H9 (cell line): ENCODE data around the gene ZNF407. TPM values are rescaled to one million over a fixed set of nuclear protein-coding genes. Genes with fewer than 3 reads are reported as not detected.

Source experiments
- DNase-seq: peaks from one replicate; pipeline ENCODE4 v3.0.0-alpha.2; 2017
- H2AFZ ChIP-seq: one replicate; pipeline ENCODE4 v1.6.1; 2013; ENCODE audit warnings: mild to moderate bottlenecking, low read length, control low read depth, moderate library complexity
- H2AK5ac ChIP-seq: 2 replicates; pipeline ENCODE4 v1.6.1; 2013; ENCODE audit warnings: low read length, control low read depth, mixed read lengths; ENCODE audit not compliant: insufficient read length
- H2BK120ac ChIP-seq: one replicate; pipeline ENCODE4 v1.6.1; 2013; ENCODE audit warnings: low read depth, mild to moderate bottlenecking, low read length, control low read depth, inconsistent platforms; ENCODE audit not compliant: poor library complexity, severe bottlenecking
- H2BK12ac ChIP-seq: 2 replicates; pipeline ENCODE4 v1.6.1; 2013; ENCODE audit warnings: low read length, control low read depth, mixed read lengths, low read depth; ENCODE audit not compliant: insufficient read length
- H2BK15ac ChIP-seq: 2 replicates; pipeline ENCODE4 v1.6.1; 2013; ENCODE audit warnings: low read depth, low read length, control low read depth
- H2BK20ac ChIP-seq: one replicate; pipeline ENCODE4 v1.6.1; 2013; ENCODE audit warnings: low read depth, mild to moderate bottlenecking, low read length, control low read depth, inconsistent platforms; ENCODE audit not compliant: poor library complexity, severe bottlenecking
- H2BK5ac ChIP-seq: 2 replicates; pipeline ENCODE4 v1.6.1; 2013; ENCODE audit warnings: low read length, control low read depth, mixed read lengths; ENCODE audit not compliant: insufficient read length
- H3K14ac ChIP-seq: 2 replicates; pipeline ENCODE4 v1.6.1; 2013; ENCODE audit warnings: low read length, control low read depth; ENCODE audit not compliant: insufficient read depth
- H3K18ac ChIP-seq: 2 replicates; pipeline ENCODE4 v1.6.1; 2013; ENCODE audit warnings: low read depth, mild to moderate bottlenecking, mixed read lengths, low read length, control low read depth; ENCODE audit not compliant: insufficient read length
- H3K23ac ChIP-seq: 2 replicates; pipeline ENCODE4 v1.6.1; 2013; ENCODE audit warnings: low read length, control low read depth, mixed read lengths, low read depth; ENCODE audit not compliant: insufficient read length
- H3K23me2 ChIP-seq: 2 replicates; pipeline ENCODE4 v1.6.1; 2013; ENCODE audit warnings: low read depth, mild to moderate bottlenecking, mixed read lengths, low read length, control low read depth; ENCODE audit not compliant: insufficient read length, poor library complexity, severe bottlenecking
- H3K27ac ChIP-seq: 2 replicates; pipeline ENCODE4 v1.5.1; 2013; ENCODE audit warnings: low read length, control low read depth, mixed read lengths, low read depth; ENCODE audit not compliant: insufficient read length
- H3K27me3 ChIP-seq: 2 replicates; pipeline ENCODE4 v1.6.1; 2013; ENCODE audit warnings: low read length, control low read depth, inconsistent platforms; ENCODE audit not compliant: insufficient read depth
- H3K4ac ChIP-seq: 2 replicates; pipeline ENCODE4 v1.6.1; 2013; ENCODE audit warnings: low read depth, mild to moderate bottlenecking, control low read depth, inconsistent platforms, low read length, moderate library complexity
- H3K4me1 ChIP-seq: 2 replicates; pipeline ENCODE4 v1.6.1; 2013; ENCODE audit warnings: low read length, control low read depth, inconsistent platforms; ENCODE audit not compliant: insufficient read depth
- H3K4me2 ChIP-seq: 2 replicates; pipeline ENCODE4 v1.6.1; 2013; ENCODE audit warnings: low read length, control low read depth, mixed read lengths; ENCODE audit not compliant: insufficient read length, insufficient read depth
- H3K56ac ChIP-seq: 2 replicates; pipeline ENCODE4 v1.6.1; 2013; ENCODE audit warnings: low read depth, mild to moderate bottlenecking, mixed read lengths, low read length, control low read depth; ENCODE audit not compliant: insufficient read length
- H3K79me1 ChIP-seq: 2 replicates; pipeline ENCODE4 v1.6.1; 2013; ENCODE audit warnings: low read depth, mild to moderate bottlenecking, moderate library complexity, low read length, control low read depth, inconsistent platforms; ENCODE audit not compliant: insufficient read depth, poor library complexity, severe bottlenecking
- H3K79me2 ChIP-seq: 2 replicates; pipeline ENCODE4 v1.6.1; 2013; ENCODE audit warnings: low read length, control low read depth, inconsistent platforms; ENCODE audit not compliant: insufficient read depth
- H3K9ac ChIP-seq: 2 replicates; pipeline ENCODE4 v1.6.1; 2013; ENCODE audit warnings: low read length, control low read depth, mixed read lengths; ENCODE audit not compliant: insufficient read length; ENCODE audit errors: extremely low read depth
- H3K9me3 ChIP-seq: one replicate; pipeline ENCODE4 v1.6.1; 2013; ENCODE audit warnings: low read depth, low read length, inconsistent platforms; ENCODE audit not compliant: control insufficient read depth
- H3T11ph ChIP-seq: one replicate; pipeline ENCODE4 v1.6.1; 2013; ENCODE audit warnings: mild to moderate bottlenecking, low read length, control low read depth, inconsistent platforms
- H4K20me1 ChIP-seq: one replicate; pipeline ENCODE4 v1.6.1; 2013; ENCODE audit not compliant: control insufficient read depth, insufficient read length, insufficient read depth
- H4K5ac ChIP-seq: 2 replicates; pipeline ENCODE4 v1.6.1; 2013; ENCODE audit warnings: low read depth, mild to moderate bottlenecking, mixed read lengths, low read length, control low read depth; ENCODE audit not compliant: insufficient read length
- H4K8ac ChIP-seq: replicated peaks from 2 replicates; pipeline ENCODE4 v1.6.1; 2013; ENCODE audit warnings: low read length, control low read depth, mixed read lengths, low read depth; ENCODE audit not compliant: insufficient read length
- H4K91ac ChIP-seq: 2 replicates; pipeline ENCODE4 v1.6.1; 2013; ENCODE audit warnings: low read depth, mild to moderate bottlenecking, moderate library complexity, mixed read lengths, low read length, control low read depth; ENCODE audit not compliant: insufficient read length
- H3K27ac Mint-ChIP-seq, 3 experiments: 2 replicates in 2 of 3; 3 replicates in 1 of 3; pipeline ENCODE4 v1.8.0; 2020 to 2021; ENCODE audit warnings: mixed read lengths in 3 of 3, mild to moderate bottlenecking in 1 of 3, moderate library complexity in 1 of 3
- H3K27me3 Mint-ChIP-seq: 2 replicates; pipeline ENCODE4 v1.8.0; 2021; ENCODE audit warnings: low read depth, mild to moderate bottlenecking, moderate library complexity, mixed read lengths
- H3K36me3 Mint-ChIP-seq, 3 experiments: 2 replicates in 2 of 3; 3 replicates in 1 of 3; pipeline ENCODE4 v1.8.0; 2020 to 2021; ENCODE audit warnings: low read depth in 3 of 3, mixed read lengths in 3 of 3; ENCODE audit not compliant: insufficient read depth in 1 of 3
- H3K4me1 Mint-ChIP-seq, 2 experiments: 2 replicates each; pipeline ENCODE4 v1.8.0; 2020; ENCODE audit warnings: mixed read lengths in 2 of 2
- H3K4me3 Mint-ChIP-seq, 2 experiments: 2 replicates in 1 of 2; 3 replicates in 1 of 2; pipeline ENCODE4 v1.8.0; 2020 to 2021; ENCODE audit warnings: mild to moderate bottlenecking in 2 of 2, mixed read lengths in 2 of 2, moderate library complexity in 1 of 2
- H3K9me3 Mint-ChIP-seq, 2 experiments: 2 replicates in 1 of 2; 3 replicates in 1 of 2; pipeline ENCODE4 v1.8.0; 2020; ENCODE audit warnings: mild to moderate bottlenecking in 2 of 2, mixed read lengths in 2 of 2, moderate library complexity in 1 of 2
- CTCF ChIP-seq: fragments of 200-600 bp; sonication (generic); conservative IDR thresholded peaks from 3 replicates; pipeline ENCODE4 v1.8.0; 2021; ENCODE audit warnings: antibody characterized with exemption, mild to moderate bottlenecking
- WGBS: extraction: QIAGEN DNeasy Blood & Tissue Kit; methylation state at CpG from one replicate; pipeline ENCODE4 v1.1.7; 2013; ENCODE audit warnings: missing lambda C conversion rate, low lambda C conversion rate, mixed read lengths; ENCODE audit not compliant: insufficient read length; ENCODE audit errors: extremely low coverage; 5-methylcytosine and 5-hydroxymethylcytosine counted together
- total RNA-seq: library from RNA; stranded (reverse); gene quantifications from 2 replicates; pipeline ENCODE4 v1.2.1, GENCODE V29; 2021

ZNF407 gene
- total RNA-seq, 1 experiment from 2014 or later = 8.7 TPM

GRCh38 chr18:75009878-75010277, 412.2 kb downstream of the ZNF407 start:
- H3T11ph ChIP-seq = no peak overlapping the region
- H3K9me3 ChIP-seq = no peaks in the 10 kb centered on the region
- TF ChIP-seq CTCF = no peak
- H3K9ac ChIP-seq = no peak overlapping the region
- H3K9me3 Mint-ChIP-seq = no peaks in the 10 kb centered on the region
- H2BK5ac ChIP-seq = no peak overlapping the region
- H3K4me1 ChIP-seq = no peaks in the 10 kb centered on the region; the same call in 1 of the 2 replicates
- no peak overlapping the region for H3K56ac ChIP-seq
- no peak overlapping the region for H3K27ac ChIP-seq
- no peak overlapping the region for H4K91ac ChIP-seq
- H3K4me2 ChIP-seq = no peak overlapping the region
- H2BK20ac ChIP-seq = no peak overlapping the region
- H2AK5ac ChIP-seq = no peak overlapping the region
- no peak overlapping the region for H3K4me3 Mint-ChIP-seq
- no peak overlapping the region for H3K27ac Mint-ChIP-seq
- no peak overlapping the region for H2BK15ac ChIP-seq
- no peak overlapping the region for H3K23ac ChIP-seq
- H2BK120ac ChIP-seq = no peak overlapping the region
- H4K5ac ChIP-seq = no peak overlapping the region
- no peaks in the 10 kb centered on the region for H3K23me2 ChIP-seq
- no peak overlapping the region for H2AFZ ChIP-seq
- H3K79me2 ChIP-seq = no peaks in the 10 kb centered on the region
- DNase-seq = no peak
- H4K20me1 ChIP-seq = no peaks in the 10 kb centered on the region
- H3K27me3 ChIP-seq = no peaks in the 10 kb centered on the region
- H4K8ac ChIP-seq = no peak overlapping the region
- H3K18ac ChIP-seq = no peak overlapping the region
- no peaks in the 10 kb centered on the region for H3K36me3 Mint-ChIP-seq
- no peak overlapping the region for H3K4ac ChIP-seq
- H3K4me1 Mint-ChIP-seq = peaks cover 11 to 12% of the 10 kb centered on the region in 2 experiments
- WGBS = no CpG with 5 or more reads among the region's 4 CpGs
- H3K27me3 Mint-ChIP-seq = no peaks in the 10 kb centered on the region
- H2BK12ac ChIP-seq = no peak overlapping the region
- H3K14ac ChIP-seq = no peak overlapping the region
- no peaks in the 10 kb centered on the region for H3K79me1 ChIP-seq
